ENCODE data around the gene NAT8. TPM values are rescaled to one million over a fixed set of nuclear protein-coding genes. Genes with fewer than 3 reads are reported as not detected.

Gene NAT8
- total RNA-seq, 2 experiments from 2014 or later: not detected

DNA sequence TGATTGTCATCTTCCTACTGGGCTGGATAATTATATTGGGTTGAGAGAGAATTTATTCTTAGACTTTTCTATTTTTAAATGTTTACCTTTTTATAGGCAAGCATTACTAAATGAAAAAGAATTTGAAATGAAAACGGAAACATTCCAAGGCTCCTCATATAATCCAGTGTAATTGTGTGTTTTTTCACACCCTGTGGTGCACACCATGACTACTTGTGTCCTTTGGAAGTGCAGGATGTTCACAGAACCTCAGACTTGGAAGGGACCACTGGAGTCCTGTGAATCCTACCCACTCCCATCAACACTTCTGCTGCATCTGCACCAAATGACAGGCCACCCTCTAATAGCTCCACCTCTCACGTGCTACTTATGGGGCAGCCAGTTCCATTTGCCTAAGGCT is 48.0 kb downstream of the NAT8 start:
- ChIA-PET CTCF (no interaction called here), POLR2A (no interaction called here)
- H3K4me3 Mint-ChIP-seq: no peak overlapping the region
- no peaks in the 10 kb centered on the region for H3K4me1 Mint-ChIP-seq (ENCODE audit: low read depth)
- no peak overlapping the region for H3K27ac Mint-ChIP-seq
- H3K36me3 Mint-ChIP-seq (ENCODE audit: low read depth): no peaks in the 10 kb centered on the region
- DNase-seq (no peak), ATAC-seq (no peak)
- no peaks in the 10 kb centered on the region for H3K27me3 Mint-ChIP-seq (ENCODE audit: low read depth)
- H3K9me3 Mint-ChIP-seq (ENCODE audit: insufficient read depth): no peaks in the 10 kb centered on the region

DNA sequence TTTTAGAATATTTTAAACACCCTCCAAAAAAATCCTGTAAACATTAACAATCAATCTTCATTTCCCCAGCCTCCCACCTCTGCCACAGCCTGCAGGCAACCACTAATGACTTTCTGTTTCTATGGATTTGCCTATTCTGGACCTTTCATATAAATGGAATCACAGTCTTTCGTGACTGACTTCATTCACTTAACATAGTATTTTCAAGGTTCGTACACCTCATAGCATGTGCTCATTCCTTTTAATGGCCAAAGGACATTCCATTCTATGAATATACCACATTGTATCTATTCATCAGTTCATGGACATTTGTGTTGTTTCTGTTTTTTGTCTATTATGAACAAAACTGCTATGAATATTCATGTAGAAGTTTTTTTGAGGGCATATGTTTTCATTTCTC is 48.5 kb downstream of the NAT8 start:
- H3K27me3 Mint-ChIP-seq (ENCODE audit: low read depth): no peaks in the 10 kb centered on the region
- no peaks in the 10 kb centered on the region for H3K9me3 Mint-ChIP-seq (ENCODE audit: insufficient read depth)
- ChIA-PET POLR2A (no interaction called here), CTCF (no interaction called here)
- DNase-seq (no peak), ATAC-seq (no peak)
- H3K4me1 Mint-ChIP-seq (ENCODE audit: low read depth): no peaks in the 10 kb centered on the region
- no peaks in the 10 kb centered on the region for H3K36me3 Mint-ChIP-seq (ENCODE audit: low read depth)
- no peak overlapping the region for H3K4me3 Mint-ChIP-seq
- no peak overlapping the region for H3K27ac Mint-ChIP-seq

Other genes starting within 250 kb of the NAT8 start
- 10 to 100 TPM; 43.7 to 50.0 TPM for gene TPRKB, start 94.9 kb upstream of the NAT8 start, total RNA-seq
- gene DUSP11, start 137.7 kb upstream of the NAT8 start, total RNA-seq: 10 to 100 TPM; 24.3 to 25.6 TPM
- not detected for gene C2orf78, start 141.8 kb upstream of the NAT8 start, total RNA-seq
- 10 to 100 TPM; 33.6 to 34.9 TPM for gene STAMBP, start 186.5 kb upstream of the NAT8 start, total RNA-seq

Data from activated CD8-positive, alpha-beta T cell treated with anti-CD3 and anti-CD28 coated beads, Interleukin-2, amount 10 ng/mL, durations not matched to agents 7 days and 5 days (primary cell).